GM11168 (cell line): ENCODE data around the gene RHO.
"Not testable (repeated sequence)": the region's sequence is repeated elsewhere in the genome, so short reads cannot be mapped to it uniquely, and the experiment has no call there.

Experiments used
- in situ Hi-C: fragments of 300-500 bp; cut with MboI; formaldehyde crosslinking; loops from one replicate; pipeline ENCODE4 v1.12.0; 2022; ENCODE audit warnings: low sequenced_read_pairs; ENCODE audit not compliant: unreplicated experiment

Gene RHO

DNA sequence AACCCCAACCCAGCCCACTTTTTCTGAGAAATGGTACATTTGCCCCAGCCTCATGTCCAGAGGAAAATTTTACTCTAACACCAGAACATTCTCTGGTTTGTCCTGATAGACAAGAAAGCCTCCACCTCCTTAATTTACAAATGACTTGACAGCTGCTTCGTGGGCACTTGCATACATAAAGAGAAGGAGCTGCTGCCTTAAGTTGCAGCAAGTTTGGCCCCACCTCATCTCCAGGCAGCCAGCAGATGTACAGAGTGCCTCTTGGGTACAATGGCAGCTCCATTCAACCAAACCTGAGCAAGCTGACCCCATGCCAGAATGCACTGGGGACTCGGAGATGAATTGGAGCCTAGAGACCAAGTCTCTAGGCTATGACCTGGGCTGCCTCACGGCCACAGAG lies 8.4 kb downstream of the RHO start:
- in situ Hi-C loops, result no loop called here

DNA sequence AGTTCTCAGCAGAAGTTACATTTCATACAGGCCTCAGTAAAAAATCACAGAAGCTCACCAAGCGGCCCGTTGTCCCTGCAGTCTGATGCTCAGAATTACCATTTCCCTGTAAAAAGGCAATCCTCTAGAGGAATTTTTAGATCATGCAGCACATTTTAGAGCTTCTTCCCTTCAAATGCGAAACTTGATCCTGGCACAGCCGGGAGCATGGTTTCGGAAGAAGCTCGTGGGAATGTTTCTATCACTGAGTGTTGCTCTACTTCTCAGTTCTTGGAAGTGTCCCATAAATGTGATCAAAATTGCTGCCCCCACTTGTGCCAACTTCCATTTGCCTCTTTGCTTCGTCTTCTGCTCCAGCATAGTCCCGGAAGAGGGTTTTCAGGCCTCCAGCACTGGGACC lies 10.8 kb downstream of the RHO start:
- in situ Hi-C loops, result no loop called here

DNA sequence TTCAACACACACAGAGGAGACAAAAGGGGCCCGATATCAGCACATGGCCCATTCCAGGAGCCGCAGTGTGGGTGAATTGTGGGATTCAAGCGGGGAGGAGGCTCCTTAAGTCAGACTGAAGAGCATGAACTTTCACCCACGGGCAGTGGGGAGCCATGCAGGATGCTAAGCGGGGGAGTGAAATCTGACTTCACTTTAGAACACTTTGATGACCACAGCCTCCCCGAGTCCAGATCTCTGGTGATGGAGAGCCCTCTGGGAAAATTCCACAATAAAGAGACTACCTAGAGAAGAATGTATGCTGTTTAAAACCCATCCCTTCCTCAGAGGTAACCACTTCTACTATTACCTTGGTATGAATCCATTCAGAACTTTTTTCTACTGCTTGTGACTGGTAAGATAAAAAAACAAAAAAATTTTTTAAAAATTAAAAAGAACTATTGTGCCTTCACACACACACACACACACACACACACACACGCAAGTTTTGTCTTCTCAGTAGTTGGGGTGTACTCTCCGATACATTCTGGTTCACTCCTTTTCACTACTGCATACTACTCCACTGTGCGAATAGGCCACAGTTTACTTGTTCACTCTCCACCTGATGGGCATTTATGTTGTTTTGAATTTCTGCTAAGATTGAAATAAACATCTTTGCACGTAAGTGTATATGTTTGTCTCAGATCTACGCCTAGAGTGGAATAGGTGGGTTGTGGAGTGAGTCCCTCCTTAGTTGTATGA lies 12.5 kb downstream of the RHO start:
- in situ Hi-C loops, result no loop called here

DNA sequence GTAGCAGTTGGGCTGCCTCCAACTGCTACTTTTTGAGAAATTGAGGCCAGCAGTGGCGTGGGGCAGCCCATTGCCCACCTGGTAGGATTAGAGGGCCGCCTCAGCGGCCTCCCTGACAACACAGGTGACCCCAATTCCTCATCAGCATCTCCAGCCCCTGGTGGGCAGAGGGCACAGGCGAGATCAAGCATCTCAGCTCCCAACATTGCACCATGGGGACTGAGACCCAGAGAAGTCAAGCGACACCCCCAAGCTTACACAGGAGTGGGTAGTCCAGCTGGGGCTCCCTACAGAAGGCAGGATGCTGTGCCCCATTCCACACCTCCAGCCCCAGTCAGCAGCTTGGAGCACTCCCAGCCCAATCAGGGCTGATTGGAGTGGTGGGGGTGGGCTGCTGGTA lies 14.3 kb downstream of the RHO start:
- in situ Hi-C loops, result no loop called here

DNA sequence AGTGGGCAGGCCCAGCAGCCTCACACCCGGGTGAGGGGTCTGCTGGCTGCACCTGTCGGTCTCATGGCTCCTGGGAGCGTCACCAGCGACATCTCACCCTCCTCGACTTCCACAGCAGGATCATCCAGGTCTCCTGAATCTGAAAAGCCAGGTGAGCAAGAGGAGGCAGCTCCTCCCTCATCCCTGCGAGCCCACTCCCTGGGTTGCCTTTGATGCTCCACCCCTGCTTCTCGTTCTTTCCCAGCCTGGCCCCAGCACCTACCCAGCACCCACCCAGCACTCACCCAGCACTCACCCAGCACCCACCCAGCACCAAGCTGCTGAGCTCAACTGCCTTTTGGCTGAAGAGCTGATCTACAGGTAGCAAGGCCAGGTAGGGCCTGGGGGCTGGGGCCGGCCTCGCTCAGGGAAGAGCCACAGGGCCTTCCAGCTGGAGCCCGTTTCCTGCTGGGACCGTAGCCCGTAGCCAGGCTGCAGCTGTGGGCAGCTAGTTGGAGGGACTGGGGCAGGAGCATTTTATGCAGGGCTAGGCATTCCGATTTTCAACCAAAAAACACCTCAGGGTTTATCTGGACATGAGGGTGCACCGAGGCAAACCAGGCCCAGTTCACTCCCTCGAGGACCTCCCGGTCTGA lies 14.8 kb downstream of the RHO start, which contains the start of gene H1-8:
Gene H1-8 (plus strand): TSS at position 20 of the 635 bp plus-strand sequence. CDS start 44 bp downstream, at position 64.
- in situ Hi-C loops, result no loop called here

DNA sequence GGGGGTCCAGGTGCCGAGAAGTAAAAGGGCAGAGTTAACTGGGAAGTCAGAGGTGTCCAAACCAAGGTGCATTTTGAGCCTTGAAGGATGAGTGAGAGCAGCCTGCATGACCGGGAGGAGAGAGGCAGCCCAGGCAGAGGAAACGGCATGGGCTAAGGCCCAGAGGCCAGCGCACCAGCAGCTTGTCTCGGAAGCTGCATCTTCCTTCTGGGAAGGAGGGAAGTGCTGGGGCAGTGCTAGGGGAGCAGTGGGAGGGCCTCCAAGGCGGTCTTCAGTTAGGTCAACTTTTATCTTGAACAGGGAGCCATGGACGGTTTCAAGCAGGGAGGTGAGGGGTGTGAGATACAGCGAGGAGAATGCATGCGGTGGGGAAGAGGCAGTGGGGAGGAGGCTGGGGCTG lies 15.6 kb downstream of the RHO start:
- in situ Hi-C loops, result no loop called here

DNA sequence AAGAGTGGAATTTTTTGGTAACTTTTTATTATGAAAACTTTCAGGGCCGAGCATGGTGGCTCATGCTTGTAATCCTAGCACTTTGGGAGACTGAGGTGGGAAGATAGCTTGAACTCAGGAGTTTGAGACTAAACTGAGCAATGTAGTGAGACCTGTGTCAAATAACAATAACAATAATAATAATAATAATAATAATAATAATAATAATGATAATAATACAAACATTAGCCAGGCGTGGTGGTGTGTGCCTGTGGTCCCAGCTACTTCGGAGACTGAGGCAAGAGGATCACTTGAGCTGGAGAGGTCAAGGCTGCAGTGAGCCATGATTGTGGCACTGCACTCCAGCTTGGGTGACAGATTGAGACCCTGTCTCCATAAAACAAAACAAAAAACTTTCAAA lies 17.5 kb downstream of the RHO start:
- in situ Hi-C loops, result not testable (repeated sequence)

DNA sequence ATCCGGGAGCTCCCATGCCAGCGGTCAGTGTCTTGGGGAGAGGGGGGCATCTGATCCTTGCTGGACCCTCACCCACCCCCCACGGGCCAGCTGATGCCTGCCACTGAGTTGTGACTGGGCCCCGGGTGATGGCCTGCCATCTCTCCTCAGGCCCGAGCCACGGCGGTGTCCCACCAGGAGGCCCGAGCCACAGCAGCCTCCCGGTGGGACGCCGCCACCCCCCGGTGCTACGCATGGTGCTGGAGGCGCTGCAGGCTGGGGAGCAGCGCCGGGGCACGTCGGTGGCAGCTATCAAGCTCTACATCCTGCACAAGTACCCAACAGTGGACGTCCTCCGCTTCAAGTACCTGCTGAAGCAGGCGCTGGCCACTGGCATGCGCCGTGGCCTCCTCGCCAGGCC lies 18.8 kb downstream of the RHO start:
- in situ Hi-C loops, result no loop called here

DNA sequence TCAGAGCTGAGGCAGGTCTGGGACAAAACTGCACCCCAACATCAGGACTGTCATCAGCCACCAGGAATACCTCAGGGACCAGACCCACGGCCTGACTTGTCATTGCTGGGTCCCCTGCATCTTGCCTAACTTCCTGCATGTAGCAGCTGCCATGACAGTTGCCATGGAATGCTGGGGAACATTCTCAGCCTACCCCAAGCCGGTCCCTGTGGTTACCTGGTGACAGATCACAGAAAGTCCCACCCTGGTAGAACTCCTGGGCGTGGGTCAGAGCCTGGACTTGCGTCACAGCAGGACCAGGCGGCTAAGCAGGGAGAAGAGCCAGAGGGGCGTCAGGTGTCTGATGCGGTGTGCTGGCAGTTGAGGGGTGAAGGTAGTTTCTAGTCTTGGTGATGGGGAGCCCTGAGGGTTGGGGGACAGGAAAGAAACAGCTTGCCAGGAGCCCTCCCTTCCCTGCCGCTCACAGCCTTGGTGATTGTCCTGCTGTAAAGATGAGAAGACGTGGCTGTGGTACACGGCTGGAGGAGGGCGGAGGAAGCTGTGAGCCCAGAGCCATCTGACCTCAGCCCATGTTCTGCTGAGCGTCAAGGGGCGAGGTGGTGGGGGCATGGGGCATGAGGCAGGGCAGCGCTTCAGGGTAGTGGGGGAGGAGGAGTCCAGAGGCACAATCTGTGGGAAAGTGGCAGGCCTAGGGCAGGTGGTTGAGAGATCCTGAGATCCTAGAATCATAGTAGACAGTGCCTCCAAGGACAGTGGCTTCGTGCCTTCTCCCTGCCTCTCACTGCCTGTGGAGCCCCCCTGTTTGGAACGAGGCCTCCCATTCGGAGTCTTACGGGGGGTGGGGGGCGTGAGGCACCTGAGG lies 19.9 kb downstream of the RHO start:
- in situ Hi-C loops, result no loop called here

DNA sequence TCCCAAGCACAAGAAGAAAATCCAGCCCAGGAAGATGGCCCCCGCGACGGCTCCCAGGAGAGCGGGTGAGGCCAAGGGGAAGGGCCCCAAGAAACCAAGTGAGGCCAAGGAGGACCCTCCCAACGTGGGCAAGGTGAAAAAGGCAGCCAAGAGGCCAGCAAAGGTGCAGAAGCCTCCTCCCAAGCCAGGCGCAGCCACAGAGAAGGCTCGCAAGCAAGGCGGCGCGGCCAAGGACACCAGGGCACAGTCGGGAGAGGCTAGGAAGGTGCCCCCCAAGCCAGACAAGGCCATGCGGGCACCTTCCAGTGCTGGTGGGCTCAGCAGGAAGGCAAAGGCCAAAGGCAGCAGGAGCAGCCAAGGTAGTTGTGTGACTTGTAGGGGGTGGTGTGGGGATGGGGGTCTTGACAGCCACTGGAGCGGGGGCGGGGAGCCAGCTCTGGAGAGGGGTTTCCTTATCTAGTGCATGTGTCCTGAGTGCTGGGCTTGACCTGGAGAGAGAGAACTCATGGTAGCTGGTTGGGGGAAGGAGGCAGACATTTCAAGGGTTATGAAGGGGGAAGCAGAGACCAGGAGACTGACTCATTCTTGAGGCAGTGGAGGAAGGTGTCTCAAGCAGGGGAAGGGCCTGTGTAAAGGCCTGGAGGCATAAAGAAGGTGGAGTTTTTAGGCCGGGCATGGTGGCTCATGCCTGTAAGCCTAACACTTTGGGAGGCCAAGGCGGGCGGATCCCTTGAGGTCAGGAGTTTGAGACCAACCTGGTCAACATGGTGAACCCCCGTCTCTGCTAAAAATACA lies 20.8 kb downstream of the RHO start:
- in situ Hi-C loops, result no loop called here

DNA sequence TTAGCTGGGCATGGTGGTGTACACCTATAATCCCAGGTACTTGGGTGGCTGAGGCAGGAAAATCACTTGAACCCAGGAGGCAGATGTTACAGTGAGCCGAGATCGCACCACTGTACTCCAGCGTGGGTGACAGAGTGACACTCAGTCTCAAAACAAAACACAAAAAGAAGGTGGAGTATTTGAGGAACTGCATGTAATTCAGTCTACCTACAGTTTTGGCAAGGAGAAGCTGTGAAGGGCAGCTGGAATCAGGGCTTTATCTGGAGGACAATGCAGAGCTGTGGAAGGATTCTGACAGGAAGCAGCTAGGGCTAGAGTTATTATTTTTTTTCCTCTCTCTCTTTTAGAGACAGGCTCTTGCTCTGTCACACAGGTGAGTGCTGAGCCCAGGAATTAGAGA lies 21.4 kb downstream of the RHO start:
- in situ Hi-C loops, result no loop called here

DNA sequence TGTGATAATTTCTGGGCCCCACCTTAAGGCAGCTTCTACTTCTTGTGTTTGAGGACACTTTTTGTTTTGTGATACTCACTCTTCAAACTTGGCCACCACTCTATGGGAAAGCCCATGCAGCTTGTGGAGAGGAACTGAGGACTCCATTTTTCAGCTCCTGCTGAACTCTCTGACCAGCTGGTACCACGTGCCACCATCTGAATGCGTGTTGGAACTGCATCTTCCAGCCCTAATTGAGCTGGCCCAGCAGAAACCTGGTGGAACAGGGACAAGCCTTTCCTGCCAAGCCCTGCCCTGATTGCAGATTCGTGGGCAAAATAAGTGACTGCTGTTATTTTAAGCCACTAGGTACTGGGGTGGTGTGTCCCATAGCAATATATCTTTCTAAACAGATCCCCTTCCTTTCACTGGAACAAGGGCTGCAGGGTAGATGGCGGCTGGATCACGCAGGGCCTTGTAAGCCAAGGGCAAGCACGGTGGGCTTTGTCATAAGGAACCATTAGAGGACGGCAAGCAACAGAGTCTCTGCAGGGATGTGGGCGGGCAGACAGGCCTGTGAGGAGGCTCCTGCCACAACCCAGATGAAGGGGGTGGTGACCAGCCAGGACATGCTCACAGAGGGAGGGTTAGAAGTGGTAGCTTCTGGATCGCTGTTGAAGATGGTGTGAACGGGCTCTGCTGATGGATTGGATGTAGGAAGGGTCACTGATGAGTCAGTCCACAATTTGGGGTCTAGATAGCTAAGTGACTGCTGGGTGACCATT lies 24.0 kb downstream of the RHO start:
- in situ Hi-C loops, result no loop called here

DNA sequence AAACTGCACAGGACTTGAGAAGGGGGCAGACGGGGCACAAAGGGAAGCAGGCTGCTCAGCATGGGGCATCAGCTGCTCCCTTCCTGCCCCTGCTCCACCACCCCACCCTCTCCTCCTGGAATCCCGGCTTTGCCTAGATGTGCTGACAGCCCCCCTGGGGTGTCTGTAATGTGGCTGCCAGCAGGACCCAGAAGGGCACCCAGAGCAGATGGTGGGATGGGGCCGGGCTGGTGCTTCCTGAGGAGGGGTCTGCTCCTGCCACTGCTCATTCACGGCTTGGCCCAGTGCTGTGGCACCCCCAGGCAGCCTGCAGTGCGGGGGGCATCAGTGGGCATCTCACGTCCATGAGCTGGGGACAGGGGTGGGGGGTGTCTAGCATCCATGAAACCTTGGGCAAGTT lies 24.7 kb downstream of the RHO start:
- in situ Hi-C loops, result no loop called here

DNA sequence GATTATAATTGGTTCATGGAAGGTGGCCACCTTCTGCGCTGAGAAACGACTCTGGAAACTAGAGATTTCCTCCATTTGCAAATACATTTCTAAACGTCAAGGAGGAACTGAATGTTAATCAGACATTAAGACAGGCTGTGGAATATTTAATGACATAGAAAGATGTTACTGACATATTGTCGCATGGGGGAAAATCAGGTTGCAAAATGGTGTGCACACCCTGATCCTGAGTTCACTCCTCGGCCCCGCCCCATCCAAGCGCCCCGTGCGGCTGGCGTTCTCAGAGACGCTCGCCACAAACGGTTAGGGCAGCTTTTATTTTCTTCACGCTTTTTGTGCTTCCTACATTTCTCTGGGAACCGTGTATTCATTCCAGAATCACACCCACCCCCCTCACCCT lies 25.3 kb downstream of the RHO start:
- in situ Hi-C loops, result no loop called here

DNA sequence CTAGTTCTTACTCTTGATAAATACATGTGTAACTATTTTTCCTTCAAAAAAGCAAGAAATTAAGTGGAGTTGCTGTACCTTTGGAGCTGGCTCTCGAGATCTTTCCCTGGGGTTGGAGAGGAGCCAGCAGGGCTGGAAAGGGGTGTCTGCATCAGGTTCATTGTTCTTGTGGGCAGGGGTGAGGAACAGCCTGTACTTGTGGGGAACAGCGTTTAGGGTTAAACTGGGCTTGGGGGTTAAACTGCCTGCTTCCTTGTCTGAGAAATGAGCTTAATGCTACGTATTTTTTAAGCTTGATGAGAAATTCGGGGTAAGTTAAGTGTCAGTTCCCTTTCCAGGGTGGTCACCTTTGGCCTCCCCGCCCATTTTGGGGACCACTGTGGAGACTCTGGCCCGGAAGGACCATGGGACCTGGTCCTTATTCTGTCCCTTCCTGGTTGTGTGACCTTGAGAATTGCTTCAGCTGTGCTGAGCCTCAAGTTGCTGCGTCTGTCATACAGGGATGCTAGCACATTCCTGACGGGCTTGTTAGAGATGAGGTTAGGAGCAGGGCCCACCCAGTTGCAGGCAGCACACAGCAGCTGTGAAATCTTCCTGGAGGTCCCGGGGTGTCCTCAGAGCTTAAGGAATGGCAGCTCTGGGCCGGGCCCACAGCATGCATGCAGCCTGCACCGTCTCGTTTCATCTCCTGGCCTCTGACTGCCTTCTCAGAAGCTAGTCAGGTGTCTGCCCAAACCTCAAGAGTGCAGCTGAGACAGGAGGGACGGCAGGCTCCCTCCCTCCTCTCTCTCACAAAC lies 26.1 kb downstream of the RHO start:
- in situ Hi-C loops, result no loop called here

DNA sequence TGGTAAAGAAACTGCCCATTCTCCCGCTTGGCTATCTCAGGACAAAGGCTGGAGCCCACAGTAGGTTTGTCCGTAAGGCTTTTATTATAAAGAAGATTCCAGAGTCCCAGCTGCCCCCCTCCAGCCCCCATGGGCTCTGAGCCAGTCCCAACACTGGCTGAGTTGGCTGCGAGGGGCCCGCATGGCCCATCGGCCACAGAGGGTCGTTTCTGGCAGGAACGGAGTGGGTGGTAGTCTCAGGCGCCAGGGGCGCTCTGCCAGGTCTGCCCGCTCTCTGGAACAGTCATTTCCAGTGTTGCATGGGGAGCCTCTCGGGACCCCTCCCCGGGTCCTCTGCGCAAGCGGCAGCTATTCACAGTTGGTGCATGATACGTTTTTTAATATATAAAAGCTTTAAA lies 26.7 kb downstream of the RHO start:
- in situ Hi-C loops, result no loop called here

DNA sequence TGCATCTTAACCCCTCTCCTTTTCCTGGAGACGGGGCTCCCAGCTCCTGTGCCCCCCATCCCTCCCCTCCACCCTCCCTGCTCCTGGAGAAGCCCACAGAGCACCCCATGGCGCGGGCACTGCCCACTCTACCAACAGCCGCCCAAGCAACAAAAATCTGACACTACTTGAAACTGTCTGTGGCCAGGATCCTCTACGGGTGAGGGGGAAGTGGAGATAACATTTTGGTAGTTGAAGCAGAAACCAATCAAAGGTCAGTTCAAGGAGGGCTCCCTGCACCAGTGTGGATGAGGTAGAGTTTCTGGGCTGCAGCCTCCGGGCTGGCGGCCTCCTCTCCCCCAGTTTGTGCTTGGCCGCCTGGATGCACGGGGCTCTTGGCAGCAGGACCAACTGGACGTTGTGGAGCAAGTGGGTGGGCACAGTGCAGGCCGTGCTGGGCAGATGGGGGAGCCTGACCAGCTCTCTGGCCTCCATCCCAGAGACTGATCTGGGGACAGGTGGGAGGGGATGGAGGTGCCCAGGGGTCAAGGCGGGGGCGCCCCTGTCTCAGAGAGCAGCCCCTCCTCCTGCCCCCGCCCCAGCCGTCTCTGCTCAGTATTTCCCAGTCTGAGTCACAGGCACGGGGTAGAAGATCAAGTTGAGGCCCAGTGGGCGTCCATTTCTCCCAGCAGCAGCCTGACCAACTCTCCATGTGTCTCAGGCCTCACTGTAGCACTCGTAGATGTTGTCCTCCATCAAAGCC lies 27.3 kb downstream of the RHO start:
- in situ Hi-C loops, result no loop called here

DNA sequence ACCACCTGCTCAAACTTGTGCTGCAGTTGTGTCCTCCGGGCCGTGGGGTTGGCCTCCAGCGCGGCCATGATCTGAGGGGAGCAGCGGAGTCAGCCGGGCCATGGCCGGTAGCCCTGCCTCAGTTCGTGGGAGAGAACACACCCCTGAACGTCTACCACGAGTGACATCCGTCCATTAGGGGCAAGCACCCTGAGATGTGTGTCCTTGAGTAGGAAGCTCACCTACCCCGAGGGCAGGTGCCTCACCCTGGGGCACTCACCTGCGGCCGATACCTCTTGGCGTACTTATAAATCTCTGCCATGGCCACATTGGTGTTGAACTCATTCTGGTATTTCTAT lies 27.9 kb downstream of the RHO start:
- in situ Hi-C loops, result no loop called here
